HepG2 (cell line): Measurements from ENCODE around the gene AGRN. TPM values are rescaled to one million over a fixed set of nuclear protein-coding genes. Genes with fewer than 3 reads are reported as not detected.

Experiments used
- ATF5 ChIP-seq: sonication (generic); formaldehyde crosslinking; IDR thresholded peaks from 2 replicates; pipeline ENCODE4 v1.4.0; 2020; ENCODE audit warnings: mild to moderate bottlenecking, low read depth, missing genetic modification reagents
- DNMT1 ChIP-seq: sonication (generic); formaldehyde crosslinking; IDR thresholded peaks from 2 replicates; pipeline ENCODE4 v1.5.1; 2020; ENCODE audit warnings: mild to moderate bottlenecking, missing genetic modification reagents
- JUNB ChIP-seq: sonication (generic); formaldehyde crosslinking; IDR thresholded peaks from 2 replicates; pipeline ENCODE4 v1.8.0; 2022; ENCODE audit warnings: missing genetic modification reagents, mild to moderate bottlenecking, borderline replicate concordance
- MAFK ChIP-seq, 2 experiments: IDR thresholded peaks in 1 of 2; conservative IDR thresholded peaks in 1 of 2; 2 replicates each; pipeline ENCODE4 v1.6.1; 2011; ENCODE audit warnings: improper control_type of control experiment in 2 of 2, low read length in 2 of 2
- MEF2D ChIP-seq: sonication (generic); formaldehyde crosslinking; IDR thresholded peaks from 2 replicates; pipeline ENCODE4 v1.5.1; 2020; ENCODE audit warnings: mild to moderate bottlenecking, missing genetic modification reagents
- MTF2 ChIP-seq: sonication (generic); formaldehyde crosslinking; IDR thresholded peaks from 2 replicates; pipeline ENCODE4 v1.5.0; 2020; ENCODE audit warnings: missing genetic modification reagents, borderline replicate concordance
- NR2F6 ChIP-seq, 2 experiments: IDR thresholded peaks; 2 replicates each; pipeline ENCODE4 v1.6.1; 2016; ENCODE audit warnings: antibody characterized with exemption in 1 of 2, mild to moderate bottlenecking in 1 of 2
- PTBP1 ChIP-seq: fragments of 200-400 bp; formaldehyde crosslinking; IDR thresholded peaks from 2 replicates; pipeline ENCODE4 v1.6.1; 2018; ENCODE audit warnings: low read length, low read depth; ENCODE audit not compliant: poor library complexity, severe bottlenecking
- SETDB1 ChIP-seq: sonication (generic); formaldehyde crosslinking; IDR thresholded peaks from 2 replicates; pipeline ENCODE4 v1.5.1; 2020; ENCODE audit warnings: missing genetic modification reagents, mild to moderate bottlenecking, borderline replicate concordance
- SMC3 ChIP-seq: IDR thresholded peaks from 2 replicates; pipeline ENCODE4 v1.6.1; 2011; ENCODE audit warnings: low read length, improper control_type of control experiment
- THAP7 ChIP-seq: sonication (generic); formaldehyde crosslinking; IDR thresholded peaks from 2 replicates; pipeline ENCODE4 v1.8.1; 2023; ENCODE audit warnings: mild to moderate bottlenecking, missing genetic modification reagents
- ZNF292 ChIP-seq: sonication (generic); formaldehyde crosslinking; IDR thresholded peaks from 2 replicates; pipeline ENCODE4 v1.8.1; 2022; ENCODE audit warnings: mild to moderate bottlenecking, low read depth, missing genetic modification reagents, borderline replicate concordance
- ZNF451 ChIP-seq: sonication (generic); formaldehyde crosslinking; IDR thresholded peaks from 2 replicates; pipeline ENCODE4 v1.5.0; 2020; ENCODE audit warnings: mild to moderate bottlenecking, missing genetic modification reagents
- ZNF460 ChIP-seq: sonication (generic); formaldehyde crosslinking; IDR thresholded peaks from 2 replicates; pipeline ENCODE4 v1.5.1; 2020; ENCODE audit warnings: missing genetic modification reagents, mild to moderate bottlenecking, borderline replicate concordance
- ZNF569 ChIP-seq: sonication (generic); formaldehyde crosslinking; IDR thresholded peaks from 2 replicates; pipeline ENCODE4 v1.5.0; 2020; ENCODE audit warnings: mild to moderate bottlenecking, missing genetic modification reagents, moderate library complexity, borderline replicate concordance
- ZNF713 ChIP-seq: sonication (generic); formaldehyde crosslinking; IDR thresholded peaks from 2 replicates; pipeline ENCODE4 v1.4.0; 2020; ENCODE audit warnings: mild to moderate bottlenecking, missing genetic modification reagents
- ZNF761 ChIP-seq: sonication (generic); formaldehyde crosslinking; conservative IDR thresholded peaks from 2 replicates; pipeline ENCODE4 v1.4.0; 2020; ENCODE audit warnings: mild to moderate bottlenecking, missing genetic modification reagents
- polyA plus RNA-seq, 8 experiments: library from polyadenylated mRNA; depleted of rRNA in 3 of 8; stranded (reverse) in 7 of 8; unstranded in 1 of 8; fragments of >200 nt; fragmentation: Illumina TruSeq in 4 of 8; extraction: Trizol in 4 of 8; gene quantifications; 2 replicates each; pipeline versions ENCODE4 v1.2.1 to v1.2.3, GENCODE V29; 2011 to 2016; ENCODE audit warnings: low read depth in 4 of 8, missing spikeins in 1 of 8, mixed read lengths in 1 of 8; ENCODE audit not compliant: insufficient read depth in 1 of 8
- total RNA-seq, 5 experiments: library from RNA; depleted of rRNA; stranded (reverse); fragments of >200 nt; fragmentation: Illumina TruSeq; extraction: Trizol; gene quantifications; 2 replicates each; pipeline ENCODE4 v1.2.3, GENCODE V29; 2016; ENCODE audit warnings: low read depth in 1 of 5
- TF ChIP-seq, protein P1 (sequence below), 2 experiments: sonication (generic) in 1 of 2; formaldehyde crosslinking in 1 of 2; IDR thresholded peaks; 2 replicates each; pipeline versions ENCODE4 v1.6.1 to v1.9.0; 2014 to 2022; ENCODE audit warnings: antibody characterized with exemption in 1 of 2, borderline replicate concordance in 1 of 2, inconsistent platforms in 1 of 2, low read depth in 1 of 2, missing genetic modification reagents in 1 of 2
- TF ChIP-seq, protein P2 (sequence below): sonication (generic); formaldehyde crosslinking; conservative IDR thresholded peaks from 2 replicates; pipeline ENCODE4 v1.5.0; 2020; ENCODE audit warnings: missing genetic modification reagents

AGRN gene
- total and polyA plus RNA-seq, 2 of the 13 experiments (the other 11 are each of a cell fraction or from before 2014, with no cell fraction given), result 29.8 to 65.2 TPM

DNA sequence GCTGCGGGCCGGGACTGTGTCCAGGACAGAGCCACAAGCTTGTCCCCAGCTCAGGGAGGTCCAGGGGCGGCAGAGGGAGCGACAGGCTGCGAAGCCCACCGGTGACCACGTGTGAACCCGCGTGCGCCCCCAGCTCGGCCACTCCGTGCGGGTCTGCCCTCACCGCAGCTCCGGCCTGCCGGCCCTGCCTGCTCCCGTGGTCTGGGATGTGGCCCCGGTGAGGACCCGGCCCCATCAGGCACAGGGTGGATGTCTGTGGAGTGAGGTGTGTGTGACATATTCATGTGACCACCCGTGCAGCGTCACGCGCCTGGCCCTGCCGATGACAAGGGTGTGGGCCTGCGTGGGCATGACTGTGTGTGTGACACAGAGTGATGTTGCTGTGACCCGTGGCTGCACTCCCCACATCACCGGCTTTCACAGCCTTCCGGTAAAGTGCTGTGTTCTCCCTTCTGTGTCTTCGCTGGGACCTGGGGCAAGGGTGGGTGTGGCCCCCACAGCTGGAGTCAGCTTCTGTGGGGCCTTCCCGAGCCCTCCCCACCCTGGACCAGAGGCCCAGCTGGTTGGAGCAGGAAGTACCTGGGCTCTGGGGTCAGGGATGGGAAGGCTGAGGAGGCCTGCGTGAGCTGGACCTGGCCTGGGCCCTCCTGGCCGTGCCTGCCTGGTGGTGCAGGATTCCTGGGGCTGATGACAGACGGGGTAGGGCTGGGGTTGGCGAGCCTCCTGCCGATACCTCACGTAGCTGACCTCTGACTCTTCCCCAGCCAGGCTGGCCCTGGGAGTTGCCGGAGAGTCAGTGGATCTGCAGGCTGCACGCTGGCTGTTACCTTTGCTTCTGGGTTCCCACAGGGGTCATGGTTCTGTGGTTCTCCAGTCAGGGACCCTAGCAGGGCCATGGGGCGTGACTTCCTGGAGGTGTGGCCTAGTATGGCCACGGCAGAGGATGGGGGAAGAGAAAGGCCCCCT is 50.1 kb downstream of the AGRN start (continued):
- TF ChIP-seq DNMT1 (CRISPR knock-in tag) (no peak), ZNF713 (CRISPR knock-in tag) (no peak), ZNF460 (CRISPR knock-in tag) (no peak), ZNF569 (CRISPR knock-in tag) (no peak), PTBP1 (no peak), MTF2 (CRISPR knock-in tag) (peak; percentile 84), NR2F6 (IDR thresholded peaks at IDR 0.05) (no peak), NR2F6 (CRISPR knock-in tag; IDR thresholded peaks at IDR 0.05) (peak; percentile 59), SETDB1 (CRISPR knock-in tag) (no peak), SMC3 (no peak), MAFK (conservative IDR thresholded peaks at IDR 0.05 in 1 of 2, IDR thresholded peaks at IDR 0.05 in 1 of 2; ENCODE audit: low read length in 2 of 2) (no peak), ZNF451 (CRISPR knock-in tag) (no peak), ZNF292 (CRISPR knock-in tag) (0 out of 2 replicates have a peak, but pooled peaks have one; percentile 33), ATF5 (no peak), JUNB (CRISPR knock-in tag) (no peak), THAP7 (no peak), ZNF761 (CRISPR knock-in tag) (no peak), MEF2D (CRISPR knock-in tag) (no peak)
- TF ChIP-seq, protein P1, sequence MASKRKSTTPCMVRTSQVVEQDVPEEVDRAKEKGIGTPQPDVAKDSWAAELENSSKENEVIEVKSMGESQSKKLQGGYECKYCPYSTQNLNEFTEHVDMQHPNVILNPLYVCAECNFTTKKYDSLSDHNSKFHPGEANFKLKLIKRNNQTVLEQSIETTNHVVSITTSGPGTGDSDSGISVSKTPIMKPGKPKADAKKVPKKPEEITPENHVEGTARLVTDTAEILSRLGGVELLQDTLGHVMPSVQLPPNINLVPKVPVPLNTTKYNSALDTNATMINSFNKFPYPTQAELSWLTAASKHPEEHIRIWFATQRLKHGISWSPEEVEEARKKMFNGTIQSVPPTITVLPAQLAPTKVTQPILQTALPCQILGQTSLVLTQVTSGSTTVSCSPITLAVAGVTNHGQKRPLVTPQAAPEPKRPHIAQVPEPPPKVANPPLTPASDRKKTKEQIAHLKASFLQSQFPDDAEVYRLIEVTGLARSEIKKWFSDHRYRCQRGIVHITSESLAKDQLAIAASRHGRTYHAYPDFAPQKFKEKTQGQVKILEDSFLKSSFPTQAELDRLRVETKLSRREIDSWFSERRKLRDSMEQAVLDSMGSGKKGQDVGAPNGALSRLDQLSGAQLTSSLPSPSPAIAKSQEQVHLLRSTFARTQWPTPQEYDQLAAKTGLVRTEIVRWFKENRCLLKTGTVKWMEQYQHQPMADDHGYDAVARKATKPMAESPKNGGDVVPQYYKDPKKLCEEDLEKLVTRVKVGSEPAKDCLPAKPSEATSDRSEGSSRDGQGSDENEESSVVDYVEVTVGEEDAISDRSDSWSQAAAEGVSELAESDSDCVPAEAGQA (IDR thresholded peaks at IDR 0.05; ENCODE audit: low read depth), result no peak
- TF ChIP-seq, protein P1 (CRISPR knock-in tag; IDR thresholded peaks at IDR 0.05; ENCODE audit: borderline replicate concordance), result no peak
- TF ChIP-seq, protein P2, sequence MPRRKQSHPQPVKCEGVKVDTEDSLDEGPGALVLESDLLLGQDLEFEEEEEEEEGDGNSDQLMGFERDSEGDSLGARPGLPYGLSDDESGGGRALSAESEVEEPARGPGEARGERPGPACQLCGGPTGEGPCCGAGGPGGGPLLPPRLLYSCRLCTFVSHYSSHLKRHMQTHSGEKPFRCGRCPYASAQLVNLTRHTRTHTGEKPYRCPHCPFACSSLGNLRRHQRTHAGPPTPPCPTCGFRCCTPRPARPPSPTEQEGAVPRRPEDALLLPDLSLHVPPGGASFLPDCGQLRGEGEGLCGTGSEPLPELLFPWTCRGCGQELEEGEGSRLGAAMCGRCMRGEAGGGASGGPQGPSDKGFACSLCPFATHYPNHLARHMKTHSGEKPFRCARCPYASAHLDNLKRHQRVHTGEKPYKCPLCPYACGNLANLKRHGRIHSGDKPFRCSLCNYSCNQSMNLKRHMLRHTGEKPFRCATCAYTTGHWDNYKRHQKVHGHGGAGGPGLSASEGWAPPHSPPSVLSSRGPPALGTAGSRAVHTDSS (CRISPR knock-in tag), result no peak
